ENCODE results near the gene SNX33.

DNA sequence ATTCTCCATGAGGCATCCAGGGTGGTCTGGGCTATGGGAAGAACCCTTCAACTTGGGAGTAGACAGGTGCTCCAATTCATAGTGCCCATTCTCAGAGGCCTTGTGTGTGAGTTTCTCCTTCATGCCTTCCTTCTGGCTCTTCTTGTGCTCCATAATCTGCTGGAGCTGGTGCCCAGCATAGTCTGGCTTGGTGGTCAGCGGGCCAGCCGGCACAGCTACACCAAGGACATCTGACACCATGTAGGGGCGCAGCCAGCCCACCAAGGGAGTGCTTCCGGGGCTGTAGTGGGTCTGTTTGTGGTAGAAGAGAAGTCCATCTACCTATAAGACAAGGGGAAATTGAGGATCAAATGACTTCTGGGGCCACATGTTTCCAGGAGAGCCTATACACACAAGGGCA, 49.4 kb upstream of the SNX33 start:
- no peak for TF ChIP-seq CTCF (conservative IDR thresholded peaks at IDR 0.05; ENCODE audit: low read length)
- TF ChIP-seq EZH2phosphoT487 (IDR thresholded peaks at IDR 0.05; ENCODE audit: borderline replicate concordance, low read depth, low read length) = no peak

Measured in OCI-LY7 (cell line).